CD14-positive monocyte (primary cell): ENCODE measurements around the gene GCGR. TPM values are rescaled to one million over a fixed set of nuclear protein-coding genes. Genes with fewer than 3 reads are reported as not detected.

Source experiments
- DNase-seq, 3 donors: peaks; one replicate each; pipeline ENCODE4 v3.0.0-alpha.2; 2011 to 2022
- H2AFZ ChIP-seq: 2 replicates; pipeline ENCODE4 v1.6.0; 2012; ENCODE audit warnings: mild to moderate bottlenecking, low read depth, low read length, inconsistent platforms; ENCODE audit not compliant: insufficient read depth, poor library complexity, severe bottlenecking
- H3K27ac ChIP-seq, 2 donors: 1 replicate in 1 of 2; 2 replicates in 1 of 2; pipeline ENCODE4 v1.5.1; 2012 to 2013; ENCODE audit warnings: low read length in 2 of 2, control low read depth in 1 of 2, inconsistent platforms in 1 of 2, low read depth in 1 of 2, mild to moderate bottlenecking in 1 of 2
- H3K27me3 ChIP-seq, 2 donors: one replicate each; pipeline versions ENCODE4 v1.6.0 to v1.6.1; 2011 to 2013; ENCODE audit warnings: low read length in 2 of 2; ENCODE audit not compliant: control insufficient read depth in 2 of 2, insufficient read depth in 2 of 2
- H3K36me3 ChIP-seq, 2 donors: replicated peaks in 1 of 2; 1 replicate in 1 of 2; 2 replicates in 1 of 2; pipeline versions ENCODE4 v1.5.1 to v1.6.1; 2012 to 2013; ENCODE audit warnings: low read length in 2 of 2, control low read depth in 1 of 2, inconsistent platforms in 1 of 2, mild to moderate bottlenecking in 1 of 2; ENCODE audit not compliant: insufficient read depth in 2 of 2, control insufficient read depth in 1 of 2
- H3K4me1 ChIP-seq, 2 donors: 1 replicate in 1 of 2; 2 replicates in 1 of 2; pipeline versions ENCODE4 v1.5.1 to v1.6.1; 2012 to 2013; ENCODE audit warnings: low read length in 2 of 2, control low read depth in 1 of 2, inconsistent platforms in 1 of 2, mild to moderate bottlenecking in 1 of 2, moderate library complexity in 1 of 2; ENCODE audit not compliant: insufficient read depth in 2 of 2, control insufficient read depth in 1 of 2
- H3K4me2 ChIP-seq: replicated peaks from 2 replicates; pipeline ENCODE3; 2012; ENCODE audit warnings: low read length, moderate library complexity, mild to moderate bottlenecking; ENCODE audit not compliant: poor library complexity, severe bottlenecking; ENCODE audit errors: extremely low read depth
- H3K4me3 ChIP-seq, 3 experiments: fragments of 200-600 bp in 1 of 3; sonication (generic) in 1 of 3; replicated peaks in 1 of 3; 1 replicate in 2 of 3; 2 replicates in 1 of 3; pipeline ENCODE4 v1.5.1; 2011 to 2013; ENCODE audit warnings: low read length in 3 of 3, mild to moderate bottlenecking in 3 of 3, control low read depth in 2 of 3, low read depth in 2 of 3, inconsistent platforms in 1 of 3, moderate library complexity in 1 of 3
- H3K79me2 ChIP-seq: 2 replicates; pipeline ENCODE4 v1.6.0; 2012; ENCODE audit warnings: mild to moderate bottlenecking, control low read depth, inconsistent platforms, low read length, moderate library complexity; ENCODE audit not compliant: insufficient read depth
- H3K9ac ChIP-seq: 2 replicates; pipeline ENCODE4 v1.6.0; 2017; ENCODE audit warnings: low read length, mild to moderate bottlenecking; ENCODE audit not compliant: insufficient read depth, poor library complexity, severe bottlenecking
- H3K9me3 ChIP-seq, 2 donors: replicated peaks in 1 of 2; 1 replicate in 1 of 2; 2 replicates in 1 of 2; pipeline versions ENCODE4 v1.5.1 to v1.6.1; 2012 to 2013; ENCODE audit warnings: low read length in 2 of 2, control low read depth in 1 of 2; ENCODE audit not compliant: control insufficient read depth in 1 of 2, insufficient read depth in 1 of 2
- H4K20me1 ChIP-seq: 2 replicates; pipeline ENCODE4 v1.6.0; 2012; ENCODE audit warnings: mild to moderate bottlenecking, low read length, control low read depth, moderate library complexity; ENCODE audit not compliant: insufficient read depth
- H3K27ac Mint-ChIP-seq, 7 donors: one replicate each; pipeline ENCODE4 v1.8.0; 2020; ENCODE audit warnings: mild to moderate bottlenecking in 7 of 7, mixed read lengths in 7 of 7, moderate library complexity in 6 of 7, inconsistent platforms in 2 of 7
- H3K27me3 Mint-ChIP-seq, 3 donors: one replicate each; pipeline ENCODE4 v1.8.0; 2021 to 2022; ENCODE audit warnings: low read depth in 3 of 3, mild to moderate bottlenecking in 3 of 3, mixed read lengths in 3 of 3, moderate library complexity in 3 of 3, inconsistent platforms in 1 of 3
- H3K36me3 Mint-ChIP-seq, 2 donors: one replicate each; pipeline ENCODE4 v1.8.0; 2020; ENCODE audit warnings: mixed read lengths in 2 of 2, inconsistent platforms in 1 of 2, mild to moderate bottlenecking in 1 of 2
- H3K4me1 Mint-ChIP-seq: one replicate; pipeline ENCODE4 v1.8.0; 2020; ENCODE audit warnings: mild to moderate bottlenecking, mixed read lengths
- H3K4me3 Mint-ChIP-seq, 2 donors: one replicate each; pipeline ENCODE4 v1.8.0; 2020; ENCODE audit warnings: mild to moderate bottlenecking in 2 of 2, mixed read lengths in 2 of 2, moderate library complexity in 1 of 2
- H3K9me3 Mint-ChIP-seq, 7 donors: one replicate each; pipeline ENCODE4 v1.8.0; 2020 to 2022; ENCODE audit warnings: mixed read lengths in 7 of 7, mild to moderate bottlenecking in 6 of 7, moderate library complexity in 6 of 7, inconsistent platforms in 2 of 7
- CTCF ChIP-seq: fragments of 200-600 bp; IDR thresholded peaks from one replicate; pipeline ENCODE4 v1.8.0; 2022; ENCODE audit warnings: antibody characterized with exemption, mild to moderate bottlenecking
- WGBS: methylation state at CpG from one replicate; pipeline ENCODE4 v1.1.5; 2013; ENCODE audit warnings: missing lambda C conversion rate; ENCODE audit not compliant: insufficient coverage; 5-methylcytosine and 5-hydroxymethylcytosine counted together
- intact Hi-C, 2 donors: fragments of 100-400 bp; cut with micrococcal nuclease; formaldehyde crosslinking; loops; one replicate each; pipeline versions ENCODE4 v1.15.0 to v1.15.1; 2023
- polyA plus RNA-seq, 3 donors: library from polyadenylated mRNA; depleted of rRNA in 1 of 3; unstranded in 2 of 3; stranded (reverse) in 1 of 3; fragments of 300-500 nt in 2 of 3; fragments of >200 nt in 1 of 3; fragmentation: Illumina TruSeq in 2 of 3; gene quantifications; 1 replicate in 2 of 3; 2 replicates in 1 of 3; pipeline ENCODE4 v1.2.3, GENCODE V29; 2012 to 2021

The GCGR gene
- polyA plus RNA-seq, 3 donors, result not detected

DNA sequence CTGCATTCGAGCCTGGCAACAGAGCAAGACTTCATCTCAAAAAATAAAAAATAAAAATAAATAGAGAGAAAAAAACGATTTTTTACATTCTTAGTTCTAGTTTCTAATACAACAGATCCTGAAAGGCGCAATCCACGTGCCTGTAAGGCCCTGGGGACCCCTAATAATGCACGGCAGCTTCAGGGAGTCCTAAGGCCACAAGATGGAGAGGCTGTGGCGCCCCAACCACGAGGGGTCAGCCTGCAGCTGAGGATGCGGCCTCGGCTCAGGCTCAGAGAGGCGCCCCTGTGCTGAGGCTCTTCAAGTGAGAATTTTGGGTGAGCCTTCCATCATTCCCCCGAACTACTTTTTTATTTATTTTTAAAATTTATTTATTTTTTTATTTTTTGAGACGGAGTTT lies 45.5 kb downstream of the GCGR start:
- Mint-ChIP-seq H3K9me3 (peaks cover 0 to 2% (median 0%) of the 10 kb centered on the region in 7 donors), H3K4me3 (no peak overlapping the region), H3K4me1 (no peaks in the 10 kb centered on the region), H3K27me3 (peaks cover 0 to 3% (median 0%) of the 10 kb centered on the region in 3 donors), H3K27ac (no peak overlapping the region), H3K36me3 (peaks cover 59 to 89% of the 10 kb centered on the region in 2 donors)
- H3K9ac ChIP-seq, result no peak overlapping the region
- no peak overlapping the region for H2AFZ ChIP-seq
- no CpG with 5 or more reads among the region's 12 CpGs for WGBS
- peaks cover 81 to 84% of the 10 kb centered on the region in 2 donors for H3K36me3 ChIP-seq
- peaks cover 50% of the 10 kb centered on the region for H3K79me2 ChIP-seq
- no peak overlapping the region for H3K4me3 ChIP-seq
- H3K9me3 ChIP-seq, result no peaks in the 10 kb centered on the region
- H4K20me1 ChIP-seq, result peaks cover 55% of the 10 kb centered on the region
- TF ChIP-seq CTCF, result no peak
- no peak for DNase-seq
- H3K27ac ChIP-seq, result no peak overlapping the region
- H3K4me2 ChIP-seq, result no peak overlapping the region
- H3K27me3 ChIP-seq, result no peaks in the 10 kb centered on the region
- H3K4me1 ChIP-seq, result no peaks in the 10 kb centered on the region
- intact Hi-C loops, result no loop called here

GRCh38 chr17:81851423-81851822 lies 47.5 kb downstream of the GCGR start:
- Histone ChIP-seq H4K20me1 (peaks cover 61% of the 10 kb centered on the region), H3K9me3 (no peaks in the 10 kb centered on the region), H3K27me3 (no peaks in the 10 kb centered on the region), H3K27ac (no peak overlapping the region), H3K36me3 (peaks cover 81 to 82% of the 10 kb centered on the region in 2 donors), H3K4me2 (no peak overlapping the region), H2AFZ (no peak overlapping the region), H3K4me1 (no peaks in the 10 kb centered on the region), H3K79me2 (peaks cover 69% of the 10 kb centered on the region), H3K4me3 (no peak overlapping the region), H3K9ac (no peak overlapping the region)
- Mint-ChIP-seq H3K9me3 (peaks cover 0 to 2% (median 0%) of the 10 kb centered on the region in 7 donors), H3K27me3 (peaks cover 0 to 3% (median 2%) of the 10 kb centered on the region in 3 donors), H3K27ac (peak overlapping the region in 2 of 7 donors; percentile 41 to 50), H3K36me3 (peaks cover 57 to 91% of the 10 kb centered on the region in 2 donors), H3K4me1 (peaks cover 2% of the 10 kb centered on the region), H3K4me3 (peak overlapping the region in 1 of 2 donors; percentile 24)
- intact Hi-C loops, result no loop called here
- 97% methylated on average over 15 of the region's 16 CpGs for WGBS
- TF ChIP-seq CTCF, result no peak
- no peak for DNase-seq
